K562 (cell line): ENCODE data around the gene LRP6. TPM values are rescaled to one million over a fixed set of nuclear protein-coding genes. Genes with fewer than 3 reads are reported as not detected.

Source experiments
- EWSR1 ChIP-seq: fragments of 450-650 bp; IDR thresholded peaks from 2 replicates; pipeline ENCODE4 v1.6.1; 2018; ENCODE audit warnings: borderline replicate concordance, mild to moderate bottlenecking, low read depth, moderate library complexity; ENCODE audit not compliant: partially characterized antibody
- GTF2F1 ChIP-seq: IDR thresholded peaks from 2 replicates; pipeline ENCODE4 v1.6.1; 2011; ENCODE audit warnings: low read depth, low read length, improper control_type of control experiment
- ILK ChIP-seq: fragments of 450-650 bp; IDR thresholded peaks from 2 replicates; pipeline ENCODE4 v1.6.1; 2016; ENCODE audit warnings: missing genetic modification characterization, low read depth, mild to moderate bottlenecking, missing compliant biosample characterization, moderate library complexity, borderline replicate concordance
- KDM1A ChIP-seq, 2 experiments: fragments of 450-650 bp; IDR thresholded peaks; 2 replicates each; pipeline ENCODE4 v1.6.1; 2016; ENCODE audit warnings: mild to moderate bottlenecking in 2 of 2
- MCM5 ChIP-seq: fragments of 450-650 bp; IDR thresholded peaks from 2 replicates; pipeline ENCODE4 v1.6.1; 2016; ENCODE audit warnings: low read depth
- MEF2D ChIP-seq: conservative IDR thresholded peaks from 2 replicates; pipeline ENCODE4 v1.6.1; 2016; ENCODE audit warnings: low read depth, missing genetic modification characterization, missing compliant biosample characterization
- MIER1 ChIP-seq: fragments of 450-650 bp; IDR thresholded peaks from 2 replicates; pipeline ENCODE4 v1.6.1; 2016; ENCODE audit warnings: antibody characterized with exemption, mild to moderate bottlenecking, low read depth
- NR2C1 ChIP-seq, 2 experiments: fragments of 450-650 bp; IDR thresholded peaks; 2 replicates each; pipeline ENCODE4 v1.6.1; 2017; ENCODE audit warnings: mild to moderate bottlenecking in 2 of 2, antibody characterized with exemption in 1 of 2, inconsistent platforms in 1 of 2, missing compliant biosample characterization in 1 of 2, missing genetic modification characterization in 1 of 2
- SIX5 ChIP-seq, 2 experiments: IDR thresholded peaks; 2 replicates each; pipeline ENCODE4 v1.6.1; 2011; ENCODE audit warnings: low read length in 2 of 2, borderline replicate concordance in 1 of 2, low read depth in 1 of 2, mild to moderate bottlenecking in 1 of 2, moderate library complexity in 1 of 2; ENCODE audit not compliant: insufficient read depth in 1 of 2
- SMAD3 ChIP-seq: fragments of 450-650 bp; formaldehyde crosslinking; conservative IDR thresholded peaks from 2 replicates; pipeline ENCODE4 v1.4.0; 2020; ENCODE audit warnings: mild to moderate bottlenecking
- SMARCA4 ChIP-seq: fragments of 450-650 bp; IDR thresholded peaks from 2 replicates; pipeline ENCODE4 v1.6.1; 2016
- ZNF318 ChIP-seq, 2 experiments: fragments of 450-650 bp; IDR thresholded peaks; 2 replicates each; pipeline ENCODE4 v1.6.1; 2016; ENCODE audit warnings: mild to moderate bottlenecking in 2 of 2, borderline replicate concordance in 1 of 2, low read depth in 1 of 2, moderate library complexity in 1 of 2
- ZNF584 ChIP-seq: fragments of 200-800 bp; sonication (Bioruptor generic); IDR thresholded peaks from 2 replicates; pipeline ENCODE4 v1.6.1; 2016; ENCODE audit warnings: low read depth, mild to moderate bottlenecking, missing genetic modification characterization, missing compliant biosample characterization
- polyA plus RNA-seq, 8 experiments: library from polyadenylated mRNA; depleted of rRNA in 4 of 8; stranded (reverse) in 5 of 8; unstranded in 3 of 8; fragments of >200 nt; fragmentation: Nextera tagmentation in 2 of 8; fragmentation: Illumina TruSeq in 1 of 8; extraction: Ambion mirVana in 2 of 8; extraction: Trizol in 1 of 8; gene quantifications; 2 replicates each; pipeline versions ENCODE4 v1.2.1 to v1.2.3, GENCODE V29; 2011 to 2014; ENCODE audit warnings: inconsistent platforms in 1 of 8, missing spikeins in 1 of 8
- total RNA-seq, 7 experiments: library from RNA; depleted of rRNA in 6 of 7; stranded (reverse); fragments of >200 nt in 6 of 7; fragmentation: Illumina TruSeq in 2 of 7; extraction: Trizol in 2 of 7; gene quantifications; 2 replicates each; pipeline versions ENCODE4 v1.2.1 to v1.2.3, GENCODE V29; 2011 to 2021; ENCODE audit warnings: low replicate concordance in 1 of 7
- TF ChIP-seq, protein P1 (sequence below): fragments of 450-650 bp; IDR thresholded peaks from one replicate; pipeline ENCODE4 v1.6.1; 2018; ENCODE audit warnings: mild to moderate bottlenecking, moderate library complexity; ENCODE audit not compliant: partially characterized antibody
- TF ChIP-seq, protein P2 (sequence below): sonication (generic); formaldehyde crosslinking; IDR thresholded peaks from 2 replicates; pipeline ENCODE4 v1.8.0; 2022; ENCODE audit warnings: mild to moderate bottlenecking, low read depth, missing genetic modification reagents

The LRP6 gene
- total and polyA plus RNA-seq, 9 of the 15 experiments (the other 6 are each of a cell fraction or from before 2014, with no cell fraction given), result 3.0 to 17.0 (median 10.8) TPM

GRCh38 chr12:12266873-12267741, at the start of gene LRP6 (continued):
- TF ChIP-seq SMAD3 (CRISPR knock-in tag) (no peak), MCM5 (no peak), NR2C1 (IDR thresholded peaks at IDR 0.05) (peak; percentile 68), NR2C1 (tag; IDR thresholded peaks at IDR 0.05) (0 out of 2 replicates have a peak, but pooled peaks have one; percentile 32), MEF2D (tag) (0 out of 2 replicates have a peak, but pooled peaks have one; percentile 29), ZNF318 (IDR thresholded peaks at IDR 0.05; ENCODE audit: borderline replicate concordance in 1 of 2, low read depth in 1 of 2) (no peak), MIER1 (peak; percentile 65; the same call in 1 of the 2 replicates), EWSR1 (no peak), SMARCA4 (no peak), ILK (tag) (no peak), GTF2F1 (peak; percentile 33; the same call in 1 of the 2 replicates), KDM1A (IDR thresholded peaks at IDR 0.05) (peak; percentile 54 to 57; a peak in 3 of 4 replicates), SIX5 (IDR thresholded peaks at IDR 0.05; ENCODE audit: borderline replicate concordance in 1 of 2, insufficient read depth in 1 of 2, low read depth in 1 of 2, low read length in 2 of 2) (no peak), ZNF584 (CRISPR knock-in tag) (0 out of 2 replicates have a peak, but pooled peaks have one; percentile 52)
- TF ChIP-seq, protein P1, sequence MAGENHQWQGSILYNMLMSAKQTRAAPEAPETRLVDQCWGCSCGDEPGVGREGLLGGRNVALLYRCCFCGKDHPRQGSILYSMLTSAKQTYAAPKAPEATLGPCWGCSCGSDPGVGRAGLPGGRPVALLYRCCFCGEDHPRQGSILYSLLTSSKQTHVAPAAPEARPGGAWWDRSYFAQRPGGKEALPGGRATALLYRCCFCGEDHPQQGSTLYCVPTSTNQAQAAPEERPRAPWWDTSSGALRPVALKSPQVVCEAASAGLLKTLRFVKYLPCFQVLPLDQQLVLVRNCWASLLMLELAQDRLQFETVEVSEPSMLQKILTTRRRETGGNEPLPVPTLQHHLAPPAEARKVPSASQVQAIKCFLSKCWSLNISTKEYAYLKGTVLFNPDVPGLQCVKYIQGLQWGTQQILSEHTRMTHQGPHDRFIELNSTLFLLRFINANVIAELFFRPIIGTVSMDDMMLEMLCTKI, result no peak
- TF ChIP-seq, protein P2, sequence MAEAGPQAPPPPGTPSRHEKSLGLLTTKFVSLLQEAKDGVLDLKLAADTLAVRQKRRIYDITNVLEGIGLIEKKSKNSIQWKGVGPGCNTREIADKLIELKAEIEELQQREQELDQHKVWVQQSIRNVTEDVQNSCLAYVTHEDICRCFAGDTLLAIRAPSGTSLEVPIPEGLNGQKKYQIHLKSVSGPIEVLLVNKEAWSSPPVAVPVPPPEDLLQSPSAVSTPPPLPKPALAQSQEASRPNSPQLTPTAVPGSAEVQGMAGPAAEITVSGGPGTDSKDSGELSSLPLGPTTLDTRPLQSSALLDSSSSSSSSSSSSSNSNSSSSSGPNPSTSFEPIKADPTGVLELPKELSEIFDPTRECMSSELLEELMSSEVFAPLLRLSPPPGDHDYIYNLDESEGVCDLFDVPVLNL, result no peak
